Measurements from ENCODE around the gene ZNF319. TPM values are rescaled to one million over a fixed set of nuclear protein-coding genes. Genes with fewer than 3 reads are reported as not detected.

The ZNF319 gene
- total RNA-seq, 1 donor, result 4.3 TPM

DNA sequence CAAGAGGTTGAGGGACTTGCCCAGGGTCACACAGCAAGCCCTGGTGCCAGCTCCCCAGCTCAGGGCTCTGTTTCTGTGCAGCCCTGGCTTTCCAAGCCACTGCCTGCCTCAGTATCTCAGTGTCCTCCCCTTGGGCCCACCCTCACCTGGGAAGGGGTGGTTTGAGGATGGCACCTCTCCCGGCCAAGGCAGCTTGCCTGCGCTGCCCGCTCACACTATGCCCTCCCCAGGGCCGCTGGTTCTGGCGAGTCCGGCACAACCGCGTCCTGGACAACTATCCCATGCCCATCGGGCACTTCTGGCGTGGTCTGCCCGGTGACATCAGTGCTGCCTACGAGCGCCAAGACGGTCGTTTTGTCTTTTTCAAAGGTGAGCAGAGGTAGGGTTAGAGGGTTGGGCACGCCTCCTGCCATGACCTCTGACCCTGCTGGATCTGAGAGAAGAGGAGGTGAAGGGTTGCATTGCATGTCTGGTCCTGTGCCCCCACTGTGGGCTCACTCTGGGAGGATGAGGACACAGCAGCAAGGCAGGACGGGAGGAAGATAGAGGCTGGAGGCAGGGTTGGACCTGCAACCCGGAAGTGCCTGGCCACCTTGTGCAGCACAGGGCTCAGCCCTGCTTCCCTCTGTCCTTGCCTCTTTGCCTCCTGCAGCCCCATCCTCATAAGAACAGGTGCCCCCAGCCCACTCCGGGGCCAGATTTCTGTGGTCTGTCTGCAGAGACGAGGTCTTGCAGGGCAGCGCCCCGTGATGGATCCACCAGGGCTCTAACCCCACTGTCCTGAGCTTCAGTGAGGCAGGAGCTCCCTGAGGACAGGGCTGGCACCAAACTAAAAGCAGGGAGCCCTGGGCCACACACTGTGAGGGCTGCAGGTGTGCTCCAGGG is 41.8 kb upstream of the ZNF319 start:
- H4K20me1 ChIP-seq (ENCODE audit: insufficient read depth, low read length), result no peaks in the 10 kb centered on the region
- no peak overlapping the region for H2AFZ ChIP-seq (ENCODE audit: low read length)
- TF ChIP-seq, protein P1, sequence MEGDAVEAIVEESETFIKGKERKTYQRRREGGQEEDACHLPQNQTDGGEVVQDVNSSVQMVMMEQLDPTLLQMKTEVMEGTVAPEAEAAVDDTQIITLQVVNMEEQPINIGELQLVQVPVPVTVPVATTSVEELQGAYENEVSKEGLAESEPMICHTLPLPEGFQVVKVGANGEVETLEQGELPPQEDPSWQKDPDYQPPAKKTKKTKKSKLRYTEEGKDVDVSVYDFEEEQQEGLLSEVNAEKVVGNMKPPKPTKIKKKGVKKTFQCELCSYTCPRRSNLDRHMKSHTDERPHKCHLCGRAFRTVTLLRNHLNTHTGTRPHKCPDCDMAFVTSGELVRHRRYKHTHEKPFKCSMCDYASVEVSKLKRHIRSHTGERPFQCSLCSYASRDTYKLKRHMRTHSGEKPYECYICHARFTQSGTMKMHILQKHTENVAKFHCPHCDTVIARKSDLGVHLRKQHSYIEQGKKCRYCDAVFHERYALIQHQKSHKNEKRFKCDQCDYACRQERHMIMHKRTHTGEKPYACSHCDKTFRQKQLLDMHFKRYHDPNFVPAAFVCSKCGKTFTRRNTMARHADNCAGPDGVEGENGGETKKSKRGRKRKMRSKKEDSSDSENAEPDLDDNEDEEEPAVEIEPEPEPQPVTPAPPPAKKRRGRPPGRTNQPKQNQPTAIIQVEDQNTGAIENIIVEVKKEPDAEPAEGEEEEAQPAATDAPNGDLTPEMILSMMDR (IDR thresholded peaks at IDR 0.05; ENCODE audit: extremely low read depth, low read depth, low read length), result no peak
- H3K27me3 ChIP-seq (ENCODE audit: insufficient read depth, low read length), result no peaks in the 10 kb centered on the region
- no peaks in the 10 kb centered on the region for H3K4me1 ChIP-seq (ENCODE audit: insufficient read depth, low read length)
- no peaks in the 10 kb centered on the region for H3K36me3 ChIP-seq (ENCODE audit: insufficient read depth, low read length)
- no peak overlapping the region for H3K4me2 ChIP-seq (ENCODE audit: insufficient read depth, low read length)
- DNase-seq (ENCODE audit: insufficient read length, low spot score, missing footprints), result peak; percentile 76
- H3K4me3 ChIP-seq (ENCODE audit: insufficient read depth, low read length), result no peak overlapping the region
- H3K9me3 ChIP-seq (ENCODE audit: low read depth, low read length), result no peaks in the 10 kb centered on the region
- H3K27ac ChIP-seq (ENCODE audit: low read depth, low read length), result no peak overlapping the region
- no peaks in the 10 kb centered on the region for H3K79me2 ChIP-seq (ENCODE audit: insufficient read depth, low read length)

DNA sequence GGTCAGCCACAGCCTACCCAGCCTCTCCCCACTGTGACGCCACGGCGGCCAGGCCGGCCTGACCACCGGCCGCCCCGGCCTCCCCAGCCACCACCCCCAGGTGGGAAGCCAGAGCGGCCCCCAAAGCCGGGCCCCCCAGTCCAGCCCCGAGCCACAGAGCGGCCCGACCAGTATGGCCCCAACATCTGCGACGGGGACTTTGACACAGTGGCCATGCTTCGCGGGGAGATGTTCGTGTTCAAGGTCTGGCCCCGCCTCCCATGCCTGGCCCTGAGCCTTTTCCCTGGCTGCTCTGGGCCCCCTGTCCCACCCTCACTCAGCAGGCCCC is 41.1 kb upstream of the ZNF319 start:
- Histone ChIP-seq H3K27me3 (ENCODE audit: insufficient read depth, low read length) (no peaks in the 10 kb centered on the region), H4K20me1 (ENCODE audit: insufficient read depth, low read length) (no peaks in the 10 kb centered on the region), H2AFZ (ENCODE audit: low read length) (no peak overlapping the region), H3K27ac (ENCODE audit: low read depth, low read length) (no peak overlapping the region), H3K4me2 (ENCODE audit: insufficient read depth, low read length) (no peak overlapping the region), H3K9me3 (ENCODE audit: low read depth, low read length) (no peaks in the 10 kb centered on the region), H3K4me1 (ENCODE audit: insufficient read depth, low read length) (no peaks in the 10 kb centered on the region), H3K36me3 (ENCODE audit: insufficient read depth, low read length) (no peaks in the 10 kb centered on the region), H3K79me2 (ENCODE audit: insufficient read depth, low read length) (no peaks in the 10 kb centered on the region), H3K4me3 (ENCODE audit: insufficient read depth, low read length) (no peak overlapping the region)
- TF ChIP-seq, protein P1 (IDR thresholded peaks at IDR 0.05; ENCODE audit: extremely low read depth, low read depth, low read length), result no peak
- peak; percentile 58 for DNase-seq (ENCODE audit: insufficient read length, low spot score, missing footprints)

DNA sequence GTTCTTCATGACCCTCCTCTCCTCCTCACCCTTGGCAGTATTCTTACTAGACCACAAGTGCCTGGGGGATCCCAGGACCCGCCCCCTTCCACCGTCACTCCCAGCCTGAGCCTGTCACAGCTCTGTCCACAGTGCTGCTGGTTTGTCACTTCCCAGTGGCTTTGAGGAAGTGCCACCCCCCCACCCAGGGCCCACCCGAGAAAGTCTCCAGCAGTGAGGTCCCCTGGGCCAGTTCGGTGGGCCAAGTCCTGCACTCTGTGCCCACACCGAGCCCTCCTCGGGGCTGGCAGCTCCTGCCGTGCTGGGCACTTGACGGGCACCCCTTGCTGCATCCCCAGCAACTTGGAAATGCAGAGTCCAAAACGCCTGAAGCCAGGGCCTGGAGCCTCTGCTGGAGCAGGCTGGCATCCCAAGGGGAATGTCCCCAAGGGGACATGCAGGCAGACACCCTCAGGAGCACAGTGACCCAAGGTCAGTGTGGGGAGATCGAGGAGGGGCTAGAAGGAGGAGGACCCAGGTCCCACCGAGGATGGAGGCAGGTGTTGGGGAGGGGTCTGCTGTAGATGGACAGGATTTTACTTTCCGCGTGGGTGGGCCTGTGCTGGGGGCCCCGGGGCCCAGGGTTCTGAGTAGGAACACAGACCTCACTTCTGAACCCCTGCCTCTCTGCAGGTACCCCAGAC is 40.6 kb upstream of the ZNF319 start:
- Histone ChIP-seq H4K20me1 (ENCODE audit: insufficient read depth, low read length) (no peaks in the 10 kb centered on the region), H3K9me3 (ENCODE audit: low read depth, low read length) (no peaks in the 10 kb centered on the region), H2AFZ (ENCODE audit: low read length) (no peak overlapping the region), H3K79me2 (ENCODE audit: insufficient read depth, low read length) (no peaks in the 10 kb centered on the region), H3K4me2 (ENCODE audit: insufficient read depth, low read length) (no peak overlapping the region), H3K27ac (ENCODE audit: low read depth, low read length) (no peak overlapping the region), H3K27me3 (ENCODE audit: insufficient read depth, low read length) (no peaks in the 10 kb centered on the region), H3K4me3 (ENCODE audit: insufficient read depth, low read length) (no peak overlapping the region), H3K4me1 (ENCODE audit: insufficient read depth, low read length) (no peaks in the 10 kb centered on the region), H3K36me3 (ENCODE audit: insufficient read depth, low read length) (no peaks in the 10 kb centered on the region)
- TF ChIP-seq, protein P1 (IDR thresholded peaks at IDR 0.05; ENCODE audit: extremely low read depth, low read depth, low read length), result no peak
- DNase-seq (ENCODE audit: insufficient read length, low spot score, missing footprints), result peak; percentile 81

DNA sequence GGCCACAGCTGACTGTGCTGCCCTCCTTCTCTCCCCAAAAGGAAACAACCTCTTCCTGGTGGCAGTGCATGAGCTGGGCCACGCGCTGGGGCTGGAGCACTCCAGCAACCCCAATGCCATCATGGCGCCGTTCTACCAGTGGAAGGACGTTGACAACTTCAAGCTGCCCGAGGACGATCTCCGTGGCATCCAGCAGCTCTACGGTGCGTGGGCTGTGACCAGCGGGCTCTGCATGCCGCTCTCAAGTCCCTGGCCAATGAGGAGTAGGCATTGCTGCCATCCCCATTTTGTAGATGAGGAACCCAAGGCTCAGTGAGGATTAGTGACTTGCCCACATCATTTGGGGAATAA is 40.0 kb upstream of the ZNF319 start:
- Histone ChIP-seq H3K9me3 (ENCODE audit: low read depth, low read length) (no peaks in the 10 kb centered on the region), H2AFZ (ENCODE audit: low read length) (no peak overlapping the region), H4K20me1 (ENCODE audit: insufficient read depth, low read length) (no peaks in the 10 kb centered on the region), H3K4me1 (ENCODE audit: insufficient read depth, low read length) (no peaks in the 10 kb centered on the region), H3K27ac (ENCODE audit: low read depth, low read length) (no peak overlapping the region), H3K4me2 (ENCODE audit: insufficient read depth, low read length) (no peak overlapping the region), H3K79me2 (ENCODE audit: insufficient read depth, low read length) (no peaks in the 10 kb centered on the region), H3K27me3 (ENCODE audit: insufficient read depth, low read length) (no peaks in the 10 kb centered on the region), H3K4me3 (ENCODE audit: insufficient read depth, low read length) (no peak overlapping the region), H3K36me3 (ENCODE audit: insufficient read depth, low read length) (no peaks in the 10 kb centered on the region)
- TF ChIP-seq, protein P1 (IDR thresholded peaks at IDR 0.05; ENCODE audit: extremely low read depth, low read depth, low read length), result no peak
- peak; percentile 56 for DNase-seq (ENCODE audit: insufficient read length, low spot score, missing footprints)
